Measurements from ENCODE around the gene ZNF609.

DNA sequence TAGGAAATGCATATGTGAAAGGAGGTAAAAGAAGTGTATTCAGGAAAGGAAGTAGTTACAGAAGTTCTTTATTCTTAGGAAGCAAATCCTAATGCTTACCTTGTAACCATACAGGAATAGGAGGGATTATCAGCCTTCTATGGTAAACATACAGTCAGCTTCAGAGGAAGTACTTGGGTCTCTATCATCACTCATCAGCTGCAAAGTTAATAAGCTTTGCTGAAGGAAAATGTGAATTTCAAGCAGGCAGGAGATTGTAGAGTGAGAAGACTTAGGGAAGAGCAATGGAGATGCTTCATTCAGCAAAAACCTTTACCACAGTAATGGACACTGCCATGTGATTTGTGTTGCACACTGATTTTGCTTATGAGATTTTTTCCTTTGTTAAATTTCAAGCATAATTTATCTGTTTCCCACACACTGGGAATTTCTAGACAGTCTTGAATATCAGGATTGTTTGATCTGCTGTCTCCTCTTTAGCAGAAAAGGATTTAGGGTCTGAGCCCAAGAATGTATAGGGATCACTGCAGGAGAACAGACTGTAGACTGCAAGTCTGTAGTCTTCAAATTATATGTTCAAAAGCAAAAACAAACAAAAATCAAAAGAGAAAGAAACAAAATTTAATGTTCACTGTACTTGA lies 150.8 kb downstream of the ZNF609 start:
- TF ChIP-seq, protein P1, sequence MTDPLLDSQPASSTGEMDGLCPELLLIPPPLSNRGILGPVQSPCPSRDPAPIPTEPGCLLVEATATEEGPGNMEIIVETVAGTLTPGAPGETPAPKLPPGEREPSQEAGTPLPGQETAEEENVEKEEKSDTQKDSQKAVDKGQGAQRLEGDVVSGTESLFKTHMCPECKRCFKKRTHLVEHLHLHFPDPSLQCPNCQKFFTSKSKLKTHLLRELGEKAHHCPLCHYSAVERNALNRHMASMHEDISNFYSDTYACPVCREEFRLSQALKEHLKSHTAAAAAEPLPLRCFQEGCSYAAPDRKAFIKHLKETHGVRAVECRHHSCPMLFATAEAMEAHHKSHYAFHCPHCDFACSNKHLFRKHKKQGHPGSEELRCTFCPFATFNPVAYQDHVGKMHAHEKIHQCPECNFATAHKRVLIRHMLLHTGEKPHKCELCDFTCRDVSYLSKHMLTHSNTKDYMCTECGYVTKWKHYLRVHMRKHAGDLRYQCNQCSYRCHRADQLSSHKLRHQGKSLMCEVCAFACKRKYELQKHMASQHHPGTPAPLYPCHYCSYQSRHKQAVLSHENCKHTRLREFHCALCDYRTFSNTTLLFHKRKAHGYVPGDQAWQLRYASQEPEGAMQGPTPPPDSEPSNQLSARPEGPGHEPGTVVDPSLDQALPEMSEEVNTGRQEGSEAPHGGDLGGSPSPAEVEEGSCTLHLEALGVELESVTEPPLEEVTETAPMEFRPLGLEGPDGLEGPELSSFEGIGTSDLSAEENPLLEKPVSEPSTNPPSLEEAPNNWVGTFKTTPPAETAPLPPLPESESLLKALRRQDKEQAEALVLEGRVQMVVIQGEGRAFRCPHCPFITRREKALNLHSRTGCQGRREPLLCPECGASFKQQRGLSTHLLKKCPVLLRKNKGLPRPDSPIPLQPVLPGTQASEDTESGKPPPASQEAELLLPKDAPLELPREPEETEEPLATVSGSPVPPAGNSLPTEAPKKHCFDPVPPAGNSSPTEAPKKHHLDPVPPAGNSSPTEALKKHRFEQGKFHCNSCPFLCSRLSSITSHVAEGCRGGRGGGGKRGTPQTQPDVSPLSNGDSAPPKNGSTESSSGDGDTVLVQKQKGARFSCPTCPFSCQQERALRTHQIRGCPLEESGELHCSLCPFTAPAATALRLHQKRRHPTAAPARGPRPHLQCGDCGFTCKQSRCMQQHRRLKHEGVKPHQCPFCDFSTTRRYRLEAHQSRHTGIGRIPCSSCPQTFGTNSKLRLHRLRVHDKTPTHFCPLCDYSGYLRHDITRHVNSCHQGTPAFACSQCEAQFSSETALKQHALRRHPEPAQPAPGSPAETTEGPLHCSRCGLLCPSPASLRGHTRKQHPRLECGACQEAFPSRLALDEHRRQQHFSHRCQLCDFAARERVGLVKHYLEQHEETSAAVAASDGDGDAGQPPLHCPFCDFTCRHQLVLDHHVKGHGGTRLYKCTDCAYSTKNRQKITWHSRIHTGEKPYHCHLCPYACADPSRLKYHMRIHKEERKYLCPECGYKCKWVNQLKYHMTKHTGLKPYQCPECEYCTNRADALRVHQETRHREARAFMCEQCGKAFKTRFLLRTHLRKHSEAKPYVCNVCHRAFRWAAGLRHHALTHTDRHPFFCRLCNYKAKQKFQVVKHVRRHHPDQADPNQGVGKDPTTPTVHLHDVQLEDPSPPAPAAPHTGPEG (CRISPR knock-in tag; IDR thresholded peaks at IDR 0.05), result no peak
- no peak for TF ChIP-seq POLR2A (IDR thresholded peaks at IDR 0.05; ENCODE audit: insufficient read depth in 1 of 2, low read depth in 2 of 2, low read length in 2 of 2)
- TF ChIP-seq POLR2AphosphoS5 (IDR thresholded peaks at IDR 0.05; ENCODE audit: low read depth, low read length), result no peak
- TF ChIP-seq, protein P2, sequence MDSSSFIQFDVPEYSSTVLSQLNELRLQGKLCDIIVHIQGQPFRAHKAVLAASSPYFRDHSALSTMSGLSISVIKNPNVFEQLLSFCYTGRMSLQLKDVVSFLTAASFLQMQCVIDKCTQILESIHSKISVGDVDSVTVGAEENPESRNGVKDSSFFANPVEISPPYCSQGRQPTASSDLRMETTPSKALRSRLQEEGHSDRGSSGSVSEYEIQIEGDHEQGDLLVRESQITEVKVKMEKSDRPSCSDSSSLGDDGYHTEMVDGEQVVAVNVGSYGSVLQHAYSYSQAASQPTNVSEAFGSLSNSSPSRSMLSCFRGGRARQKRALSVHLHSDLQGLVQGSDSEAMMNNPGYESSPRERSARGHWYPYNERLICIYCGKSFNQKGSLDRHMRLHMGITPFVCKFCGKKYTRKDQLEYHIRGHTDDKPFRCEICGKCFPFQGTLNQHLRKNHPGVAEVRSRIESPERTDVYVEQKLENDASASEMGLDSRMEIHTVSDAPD (CRISPR knock-in tag; IDR thresholded peaks at IDR 0.05), result no peak
